WTC11 (cell line): Measurements from ENCODE around the gene ISCA2.

ENCODE experiments used
- CTCF ChIP-seq: fragments of 200-600 bp; IDR thresholded peaks from 2 replicates; pipeline ENCODE4 v1.8.0; 2022; ENCODE audit warnings: antibody characterized with exemption
- JUN ChIP-seq: sonication (generic); formaldehyde crosslinking; IDR thresholded peaks from 2 replicates; pipeline ENCODE4 v1.8.0; 2023; ENCODE audit warnings: mild to moderate bottlenecking, missing genetic modification reagents
- NFE2L1 ChIP-seq: sonication (generic); formaldehyde crosslinking; IDR thresholded peaks from 2 replicates; pipeline ENCODE4 v1.8.1; 2023; ENCODE audit warnings: missing genetic modification reagents
- PRDM15 ChIP-seq: sonication (generic); formaldehyde crosslinking; IDR thresholded peaks from 2 replicates; pipeline ENCODE4 v1.8.0; 2022; ENCODE audit warnings: missing genetic modification reagents
- TCF7 ChIP-seq: sonication (generic); formaldehyde crosslinking; IDR thresholded peaks from 2 replicates; pipeline ENCODE4 v1.8.0; 2022; ENCODE audit warnings: mild to moderate bottlenecking, low read depth, missing genetic modification reagents, moderate library complexity
- TEAD1 ChIP-seq: sonication (generic); formaldehyde crosslinking; IDR thresholded peaks from 2 replicates; pipeline ENCODE4 v1.8.0; 2022; ENCODE audit warnings: mild to moderate bottlenecking, missing genetic modification reagents
- TF ChIP-seq, protein P1 (sequence below): sonication (generic); formaldehyde crosslinking; IDR thresholded peaks from 2 replicates; pipeline ENCODE4 v1.8.1; 2023; ENCODE audit warnings: mild to moderate bottlenecking, missing genetic modification reagents
- TF ChIP-seq, protein P2 (sequence below): sonication (generic); formaldehyde crosslinking; IDR thresholded peaks from 2 replicates; pipeline ENCODE4 v1.8.1; 2023; ENCODE audit warnings: mild to moderate bottlenecking, missing genetic modification reagents, moderate library complexity

DNA sequence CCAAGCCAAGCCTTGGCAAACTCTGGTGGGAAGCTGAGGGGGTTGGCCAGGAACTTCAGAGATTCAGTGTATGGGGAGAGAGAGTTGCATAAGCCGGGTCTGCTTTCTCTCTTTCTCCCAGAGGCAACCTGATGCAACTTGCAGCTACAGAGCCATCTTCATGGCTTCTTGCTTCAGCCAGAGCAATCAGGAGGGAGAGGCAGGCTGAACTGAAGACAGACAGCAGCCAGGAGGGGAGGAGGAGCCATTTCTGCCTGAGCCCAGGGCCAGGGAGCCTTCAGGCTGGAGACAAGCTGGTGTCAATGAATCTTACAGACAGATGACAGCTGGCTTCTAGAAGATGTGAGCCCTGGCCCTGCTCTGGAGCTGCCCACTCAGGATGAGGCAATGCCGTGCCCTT is 19.2 kb upstream of the ISCA2 start:
- no peak for TF ChIP-seq TCF7 (CRISPR knock-in tag)
- no peak for TF ChIP-seq CTCF
- no peak for TF ChIP-seq JUN
- TF ChIP-seq, protein P1, sequence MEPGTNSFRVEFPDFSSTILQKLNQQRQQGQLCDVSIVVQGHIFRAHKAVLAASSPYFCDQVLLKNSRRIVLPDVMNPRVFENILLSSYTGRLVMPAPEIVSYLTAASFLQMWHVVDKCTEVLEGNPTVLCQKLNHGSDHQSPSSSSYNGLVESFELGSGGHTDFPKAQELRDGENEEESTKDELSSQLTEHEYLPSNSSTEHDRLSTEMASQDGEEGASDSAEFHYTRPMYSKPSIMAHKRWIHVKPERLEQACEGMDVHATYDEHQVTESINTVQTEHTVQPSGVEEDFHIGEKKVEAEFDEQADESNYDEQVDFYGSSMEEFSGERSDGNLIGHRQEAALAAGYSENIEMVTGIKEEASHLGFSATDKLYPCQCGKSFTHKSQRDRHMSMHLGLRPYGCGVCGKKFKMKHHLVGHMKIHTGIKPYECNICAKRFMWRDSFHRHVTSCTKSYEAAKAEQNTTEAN: no peak
- no peak for TF ChIP-seq PRDM15
- no peak for TF ChIP-seq NFE2L1 (CRISPR knock-in tag)
- no peak for TF ChIP-seq TEAD1 (CRISPR knock-in tag)
- TF ChIP-seq, protein P2, sequence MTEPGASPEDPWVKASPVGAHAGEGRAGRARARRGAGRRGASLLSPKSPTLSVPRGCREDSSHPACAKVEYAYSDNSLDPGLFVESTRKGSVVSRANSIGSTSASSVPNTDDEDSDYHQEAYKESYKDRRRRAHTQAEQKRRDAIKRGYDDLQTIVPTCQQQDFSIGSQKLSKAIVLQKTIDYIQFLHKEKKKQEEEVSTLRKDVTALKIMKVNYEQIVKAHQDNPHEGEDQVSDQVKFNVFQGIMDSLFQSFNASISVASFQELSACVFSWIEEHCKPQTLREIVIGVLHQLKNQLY (CRISPR knock-in tag): no peak
